ENCODE data around the gene MRPS31. TPM values are rescaled to one million over a fixed set of nuclear protein-coding genes. Genes with fewer than 3 reads are reported as not detected.

MRPS31 gene
- total RNA-seq, 3 donors from 2014 or later: 20.3 to 21.2 (median 20.9) TPM

DNA sequence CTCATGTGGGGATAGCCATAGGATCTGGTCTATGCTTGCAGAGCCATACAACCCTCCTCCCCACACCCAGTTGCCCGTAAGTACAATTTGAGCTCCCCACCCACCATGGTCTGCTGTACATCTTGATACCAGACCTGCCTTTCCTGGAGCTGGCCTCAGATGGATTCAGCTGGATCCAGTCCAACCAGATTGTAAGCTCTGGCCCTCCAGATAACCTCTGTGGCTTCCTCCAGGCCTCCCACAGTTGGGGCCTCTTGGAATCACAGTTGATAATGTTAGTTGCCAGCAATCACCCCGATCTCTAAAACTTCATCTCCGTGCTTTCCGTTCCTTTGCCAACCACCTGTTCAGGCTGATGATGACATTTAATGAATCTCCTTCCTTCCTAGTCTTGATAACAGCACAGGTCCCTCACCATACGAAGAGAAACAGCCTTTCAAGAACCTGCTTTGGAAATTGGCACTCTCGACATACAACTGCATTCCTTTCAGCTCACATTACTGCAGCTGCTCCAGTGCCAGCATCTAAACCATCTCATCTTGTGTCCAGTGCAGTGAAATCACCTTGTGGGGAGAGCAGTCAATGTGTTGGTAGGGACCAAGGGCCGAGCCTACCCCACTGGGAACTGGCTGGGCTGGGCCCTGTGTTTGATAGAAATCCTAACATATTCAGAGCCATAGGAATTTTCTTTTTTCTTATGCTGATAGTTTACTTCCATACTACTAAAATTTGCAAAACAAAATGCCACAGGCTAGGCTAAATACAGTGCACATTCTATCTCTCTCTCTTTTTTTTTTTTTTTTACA is 89.4 kb downstream of the MRPS31 start:
- intact Hi-C loops (cut with DNase I, micrococcal nuclease): loop anchor here (2.0 to 10.0 kb wide), 3 partner anchors 609 to 997 kb away; no protein-coding TSS in a partner anchor
- Histone ChIP-seq H3K4me3 (no peak overlapping the region), H3K36me3 (ENCODE audit: low read depth) (no peaks in the 10 kb centered on the region), H3K4me1 (ENCODE audit: low read depth) (no peaks in the 10 kb centered on the region), H3K9me3 (no peaks in the 10 kb centered on the region)
- TF ChIP-seq CTCF (IDR thresholded peaks at IDR 0.05): no peak
- DNase-seq: no peak
- no peak for ATAC-seq

- Histone ChIP-seq H3K9me3 (no peaks in the 10 kb centered on the region), H3K4me3 (no peak overlapping the region), H3K36me3 (ENCODE audit: low read depth) (no peaks in the 10 kb centered on the region), H3K4me1 (ENCODE audit: low read depth) (no peaks in the 10 kb centered on the region)
- intact Hi-C loops (cut with DNase I, micrococcal nuclease): loop anchor here in 1 of 2 donors (5.0 to 10.0 kb wide), 2 partner anchors 608 to 996 kb away; no protein-coding TSS in a partner anchor
- DNase-seq (no peak), ATAC-seq (no peak)
- TF ChIP-seq CTCF (IDR thresholded peaks at IDR 0.05): no peak
Observed at GRCh38 chr13:40680659-40681323, 90.2 kb downstream of the MRPS31 start.

- Histone ChIP-seq H3K9me3 (no peaks in the 10 kb centered on the region), H3K4me3 (no peak overlapping the region), H3K4me1 (ENCODE audit: low read depth) (no peaks in the 10 kb centered on the region), H3K36me3 (ENCODE audit: low read depth) (no peaks in the 10 kb centered on the region)
- intact Hi-C loops (cut with DNase I, micrococcal nuclease): no loop called here
- ATAC-seq: no peak
- no peak for TF ChIP-seq CTCF (IDR thresholded peaks at IDR 0.05)
- DNase-seq: no peak
Observed at GRCh38 chr13:40679480-40679985, 91.5 kb downstream of the MRPS31 start.

Small RNA genes within 50 kb of the gene (microRNA-seq; reads per million reads assigned to microRNA genes)
- not detected for gene MIR320D1
- not detected for gene MIR621

Other genes with a start within 250 kb of the MRPS31 start
- gene FOXO1, start 104.5 kb downstream of the MRPS31 start, total RNA-seq: 10 to 100 TPM; 28.7 to 34.1 (median 30.5) TPM
- gene SLC25A15, start 18.4 kb upstream of the MRPS31 start, total RNA-seq: 1 to 10 TPM; 4.9 to 8.8 (median 8.8) TPM
- 100 to 1,000 TPM in 1 of 3 donors, 10 to 100 TPM in 2; 80.2 to 111 (median 96.8) TPM for gene ELF1, start 248.1 kb upstream of the MRPS31 start, total RNA-seq

Data from mucosa of descending colon (tissue), 3 donors.